Natural killer cell (primary cell): ENCODE results near the gene ETFB. TPM values are rescaled to one million over a fixed set of nuclear protein-coding genes. Genes with fewer than 3 reads are reported as not detected.

Experiments
- ATAC-seq, 3 donors: fragments of 150-1000 bp in 2 of 3; fragments of 200-7000 bp in 1 of 3; cut with Tn5 transposase; 1 replicate in 1 of 3; 2 replicates in 2 of 3; pipeline ENCODE4 v1.10.0; 2021; ENCODE audit warnings: mild to moderate bottlenecking in 2 of 3, moderate library complexity in 2 of 3
- DNase-seq, 2 donors: peaks; one replicate each; pipeline versions ENCODE4 v3.0.0 to v3.0.0-alpha.2; 2013 to 2021; ENCODE audit warnings: mixed read lengths in 1 of 2
- H3K27ac ChIP-seq: one replicate; pipeline ENCODE4 v1.5.1; 2013; ENCODE audit warnings: mild to moderate bottlenecking, low read length
- H3K27me3 ChIP-seq: one replicate; pipeline ENCODE4 v1.6.1; 2013; ENCODE audit warnings: low read length; ENCODE audit not compliant: control insufficient read depth, insufficient read depth
- H3K36me3 ChIP-seq: one replicate; pipeline ENCODE4 v1.6.1; 2013; ENCODE audit warnings: low read length; ENCODE audit not compliant: control insufficient read depth, insufficient read depth
- H3K4me1 ChIP-seq: one replicate; pipeline ENCODE4 v1.6.1; 2013; ENCODE audit warnings: low read length; ENCODE audit not compliant: control insufficient read depth, insufficient read depth
- H3K4me3 ChIP-seq: one replicate; pipeline ENCODE4 v1.5.1; 2013; ENCODE audit warnings: low read length
- H3K9me3 ChIP-seq: one replicate; pipeline ENCODE4 v1.6.1; 2013; ENCODE audit warnings: low read length; ENCODE audit not compliant: control insufficient read depth, insufficient read depth
- H3K27ac Mint-ChIP-seq, 2 donors: one replicate each; pipeline ENCODE4 v1.8.0; 2022; ENCODE audit warnings: mild to moderate bottlenecking in 2 of 2, mixed read lengths in 2 of 2, moderate library complexity in 1 of 2
- H3K27me3 Mint-ChIP-seq, 2 donors: one replicate each; pipeline ENCODE4 v1.8.0; 2022; ENCODE audit warnings: low read depth in 2 of 2, mixed read lengths in 2 of 2
- H3K36me3 Mint-ChIP-seq: one replicate; pipeline ENCODE4 v1.8.0; 2022; ENCODE audit warnings: mixed read lengths
- H3K4me1 Mint-ChIP-seq, 2 donors: one replicate each; pipeline ENCODE4 v1.8.0; 2022; ENCODE audit warnings: mixed read lengths in 2 of 2
- H3K4me3 Mint-ChIP-seq: one replicate; pipeline ENCODE4 v1.8.0; 2022; ENCODE audit warnings: mild to moderate bottlenecking, moderate library complexity, mixed read lengths
- H3K9me3 Mint-ChIP-seq, 2 donors: one replicate each; pipeline ENCODE4 v1.8.0; 2022; ENCODE audit warnings: mixed read lengths in 2 of 2
- CTCF ChIP-seq: fragments of 200-600 bp; IDR thresholded peaks from one replicate; pipeline ENCODE4 v1.8.0; 2022; ENCODE audit warnings: antibody characterized with exemption
- WGBS: methylation state at CpG from one replicate; pipeline ENCODE4 v1.1.7; 2013; ENCODE audit warnings: missing lambda C conversion rate; ENCODE audit not compliant: insufficient coverage; 5-methylcytosine and 5-hydroxymethylcytosine counted together
- intact Hi-C: fragments of 100-400 bp; cut with micrococcal nuclease; formaldehyde crosslinking; loops from one replicate; pipeline ENCODE4 v1.14.2; 2022
- total RNA-seq, 4 donors: library from RNA; stranded (reverse); fragments of 120-200 nt in 1 of 4; gene quantifications; one replicate each; pipeline versions ENCODE4 v1.2.3 to v1.2.4, GENCODE V29; 2013 to 2022

ETFB gene
- total RNA-seq, 3 donors from 2014 or later (not counting 1 experiment from before 2014, with no cell fraction given): 44.9 to 60.1 (median 55.0) TPM

GRCh38 chr19:51319649-51320279 lies 46.4 kb downstream of the ETFB start:
- H3K4me3 ChIP-seq: no peak overlapping the region
- Mint-ChIP-seq H3K27ac (no peak overlapping the region), H3K4me3 (no peak overlapping the region), H3K27me3 (peaks cover 20 to 27% of the 10 kb centered on the region in 2 donors), H3K9me3 (peaks cover 0 to 2% of the 10 kb centered on the region in 2 donors), H3K4me1 (no peaks in the 10 kb centered on the region), H3K36me3 (no peaks in the 10 kb centered on the region)
- ATAC-seq (no peak), DNase-seq (no peak)
- no peaks in the 10 kb centered on the region for H3K4me1 ChIP-seq
- intact Hi-C loops: no loop called here
- TF ChIP-seq CTCF: no peak
- no peaks in the 10 kb centered on the region for H3K9me3 ChIP-seq
- H3K36me3 ChIP-seq: no peaks in the 10 kb centered on the region
- no peaks in the 10 kb centered on the region for H3K27me3 ChIP-seq
- 90% methylated on average over 14 of the region's 14 CpGs for WGBS
- no peak overlapping the region for H3K27ac ChIP-seq

GRCh38 chr19:51318687-51319648 lies 47.2 kb downstream of the ETFB start:
- Histone ChIP-seq H3K4me3 (no peak overlapping the region), H3K27me3 (no peaks in the 10 kb centered on the region), H3K27ac (no peak overlapping the region), H3K9me3 (no peaks in the 10 kb centered on the region), H3K36me3 (no peaks in the 10 kb centered on the region), H3K4me1 (no peaks in the 10 kb centered on the region)
- WGBS: 81% methylated on average over 23 of the region's 23 CpGs
- Mint-ChIP-seq H3K27ac (no peak overlapping the region), H3K36me3 (no peaks in the 10 kb centered on the region), H3K9me3 (peaks cover 0 to 2% of the 10 kb centered on the region in 2 donors), H3K4me1 (no peaks in the 10 kb centered on the region), H3K27me3 (peaks cover 20 to 24% of the 10 kb centered on the region in 2 donors), H3K4me3 (no peak overlapping the region)
- ATAC-seq (no peak), DNase-seq (no peak)
- intact Hi-C loops: no loop called here
- no peak for TF ChIP-seq CTCF

GRCh38 chr19:51317968-51318367 lies 48.2 kb downstream of the ETFB start:
- ATAC-seq: no peak
- H3K27me3 Mint-ChIP-seq: peaks cover 23 to 27% of the 10 kb centered on the region in 2 donors
- H3K4me3 Mint-ChIP-seq: no peak overlapping the region

More at GRCh38 chr19:51317968-51318367, 48.2 kb downstream of the ETFB start:
- Histone ChIP-seq H3K4me3 (no peak overlapping the region), H3K27me3 (no peaks in the 10 kb centered on the region), H3K9me3 (no peaks in the 10 kb centered on the region), H3K36me3 (no peaks in the 10 kb centered on the region), H3K27ac (no peak overlapping the region), H3K4me1 (no peaks in the 10 kb centered on the region)
- H3K27ac Mint-ChIP-seq: no peak overlapping the region
- peaks cover 0 to 2% of the 10 kb centered on the region in 2 donors for H3K9me3 Mint-ChIP-seq
- H3K4me1 Mint-ChIP-seq: no peaks in the 10 kb centered on the region
- H3K36me3 Mint-ChIP-seq: no peaks in the 10 kb centered on the region
- no peak for TF ChIP-seq CTCF
- intact Hi-C loops: no loop called here
- DNase-seq: no peak
- WGBS: 64% methylated on average over 1 of the region's 1 CpG
